Vagina (tissue), 2 donors: Measurements from ENCODE around the gene CFAP53.

ENCODE experiments used
- CTCF ChIP-seq, 3 experiments: fragments of 450-650 bp in 2 of 3; fragments of 200-600 bp in 1 of 3; sonication (generic) in 1 of 3; IDR thresholded peaks; one replicate each; pipeline ENCODE4 v1.5.1; 2017 to 2019; ENCODE audit warnings: antibody characterized with exemption in 3 of 3, mild to moderate bottlenecking in 2 of 3, moderate library complexity in 2 of 3
- POLR2A ChIP-seq, 2 donors: fragments of 450-650 bp; IDR thresholded peaks; one replicate each; pipeline ENCODE4 v1.6.1; 2017; ENCODE audit warnings: antibody characterized with exemption in 2 of 2, mild to moderate bottlenecking in 2 of 2, moderate library complexity in 2 of 2
- POLR2AphosphoS5 ChIP-seq, 2 donors: sonication (generic); formaldehyde crosslinking; IDR thresholded peaks; one replicate each; pipeline ENCODE4 v1.9.0; 2017; ENCODE audit warnings: antibody characterized with exemption in 2 of 2, mild to moderate bottlenecking in 2 of 2, low read depth in 1 of 2; ENCODE audit not compliant: insufficient read depth in 1 of 2

GRCh38 chr18:50285631-50286321, 19.5 kb upstream of the CFAP53 start:
- TF ChIP-seq CTCF (IDR thresholded peaks at IDR 0.05) (no peak), POLR2AphosphoS5 (IDR thresholded peaks at IDR 0.05; ENCODE audit: insufficient read depth in 1 of 2, low read depth in 1 of 2) (no peak), POLR2A (IDR thresholded peaks at IDR 0.05) (no peak)
